ENCODE data around the gene FAM118A.

FAM118A gene

DNA sequence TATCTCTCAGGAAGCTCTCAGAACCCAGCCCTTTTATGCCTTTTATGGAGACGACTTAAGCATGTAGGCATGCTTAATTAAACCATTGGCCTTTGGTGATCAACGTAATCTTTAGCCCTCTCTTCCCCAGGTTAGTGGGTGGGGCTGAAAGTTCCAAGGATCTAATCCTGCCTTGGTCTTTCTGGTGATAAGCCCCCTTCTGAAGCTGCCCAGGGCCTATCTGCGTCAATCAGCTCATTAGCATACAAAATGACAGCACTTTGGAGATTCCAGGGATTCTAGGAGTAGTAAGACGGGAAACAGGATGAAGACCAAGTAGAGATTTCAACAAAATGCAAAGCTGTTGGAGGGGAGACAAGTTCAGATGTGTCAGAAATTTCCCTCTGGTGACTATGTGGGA is 3.1 kb downstream of the FAM118A start:
- no peaks in the 10 kb centered on the region for H3K36me3 ChIP-seq (ENCODE audit: control insufficient read depth, low read depth, low read length)
- H3K27ac ChIP-seq (ENCODE audit: low read length): no peak overlapping the region
- no peak overlapping the region for H3K9ac ChIP-seq (ENCODE audit: low read length)
- H3K27me3 ChIP-seq (ENCODE audit: control insufficient read depth, insufficient read depth, low read length): peaks cover 11% of the 10 kb centered on the region
- H3K4me1 ChIP-seq (ENCODE audit: control insufficient read depth, low read depth, low read length): peaks cover 14% of the 10 kb centered on the region
- H3K9me3 ChIP-seq (ENCODE audit: control insufficient read depth, low read depth, low read length): no peaks in the 10 kb centered on the region
- H3K4me3 ChIP-seq (ENCODE audit: low read length): no peak overlapping the region

DNA sequence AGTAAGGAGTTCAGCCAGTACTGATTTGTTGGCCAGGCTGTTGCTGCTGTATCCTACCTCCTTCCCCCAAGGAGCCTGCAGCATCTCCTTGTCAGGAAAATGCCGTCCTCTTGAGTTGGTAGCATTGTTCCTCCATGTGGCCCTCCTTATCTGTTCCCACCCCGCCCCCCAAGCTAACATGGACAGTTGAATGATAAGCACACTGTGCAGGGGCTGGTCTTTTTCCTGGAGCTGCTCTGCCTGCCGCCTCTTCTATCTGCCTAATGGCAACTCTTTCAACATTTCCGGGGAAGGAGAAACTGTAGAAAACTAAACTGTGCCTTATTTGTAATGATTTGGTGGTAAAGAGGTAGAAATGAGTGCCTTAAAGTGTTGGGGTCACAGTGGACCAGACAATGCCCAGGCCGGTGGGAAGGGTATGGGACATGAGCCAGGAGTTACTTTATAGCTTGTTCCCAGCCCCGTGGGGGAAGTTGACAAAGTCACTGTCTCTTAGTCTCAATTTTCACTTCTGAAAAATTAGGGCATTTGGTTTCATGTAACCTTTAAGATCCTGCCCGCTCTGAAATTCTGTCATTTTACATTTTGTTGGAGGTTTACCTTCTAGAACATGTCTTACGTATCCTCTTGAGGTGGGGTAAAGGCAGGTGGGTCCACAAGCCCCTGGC is 4.5 kb downstream of the FAM118A start:
- Histone ChIP-seq H3K9me3 (ENCODE audit: control insufficient read depth, low read depth, low read length) (no peaks in the 10 kb centered on the region), H3K36me3 (ENCODE audit: control insufficient read depth, low read depth, low read length) (no peaks in the 10 kb centered on the region), H3K4me3 (ENCODE audit: low read length) (no peak overlapping the region), H3K9ac (ENCODE audit: low read length) (no peak overlapping the region), H3K27ac (ENCODE audit: low read length) (no peak overlapping the region), H3K4me1 (ENCODE audit: control insufficient read depth, low read depth, low read length) (peaks cover 9% of the 10 kb centered on the region), H3K27me3 (ENCODE audit: control insufficient read depth, insufficient read depth, low read length) (peaks cover 11% of the 10 kb centered on the region)

DNA sequence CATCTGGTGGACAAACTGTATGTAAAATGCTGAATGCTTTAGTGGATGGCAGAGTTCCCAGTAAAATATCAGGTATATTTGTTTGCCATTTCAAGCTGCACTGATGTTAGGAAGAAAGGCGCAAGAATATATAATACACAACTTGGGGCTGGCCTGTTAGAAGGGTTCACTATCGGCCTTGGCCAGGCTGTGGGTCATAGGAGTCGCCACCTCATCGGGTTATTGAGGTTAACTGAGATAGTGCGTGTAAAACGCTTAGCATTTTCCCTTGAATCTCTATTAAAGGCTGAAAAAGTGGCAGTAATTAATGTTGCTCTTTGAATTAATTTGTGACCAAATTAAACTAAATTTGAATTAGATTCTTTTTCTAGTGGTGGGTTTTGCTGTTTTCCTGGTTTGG is 5.1 kb downstream of the FAM118A start:
- H3K27ac ChIP-seq (ENCODE audit: low read length): no peak overlapping the region
- peaks cover 11% of the 10 kb centered on the region for H3K27me3 ChIP-seq (ENCODE audit: control insufficient read depth, insufficient read depth, low read length)
- H3K4me1 ChIP-seq (ENCODE audit: control insufficient read depth, low read depth, low read length): peaks cover 8% of the 10 kb centered on the region
- no peak overlapping the region for H3K4me3 ChIP-seq (ENCODE audit: low read length)
- no peak overlapping the region for H3K9ac ChIP-seq (ENCODE audit: low read length)
- no peaks in the 10 kb centered on the region for H3K9me3 ChIP-seq (ENCODE audit: control insufficient read depth, low read depth, low read length)
- no peaks in the 10 kb centered on the region for H3K36me3 ChIP-seq (ENCODE audit: control insufficient read depth, low read depth, low read length)

DNA sequence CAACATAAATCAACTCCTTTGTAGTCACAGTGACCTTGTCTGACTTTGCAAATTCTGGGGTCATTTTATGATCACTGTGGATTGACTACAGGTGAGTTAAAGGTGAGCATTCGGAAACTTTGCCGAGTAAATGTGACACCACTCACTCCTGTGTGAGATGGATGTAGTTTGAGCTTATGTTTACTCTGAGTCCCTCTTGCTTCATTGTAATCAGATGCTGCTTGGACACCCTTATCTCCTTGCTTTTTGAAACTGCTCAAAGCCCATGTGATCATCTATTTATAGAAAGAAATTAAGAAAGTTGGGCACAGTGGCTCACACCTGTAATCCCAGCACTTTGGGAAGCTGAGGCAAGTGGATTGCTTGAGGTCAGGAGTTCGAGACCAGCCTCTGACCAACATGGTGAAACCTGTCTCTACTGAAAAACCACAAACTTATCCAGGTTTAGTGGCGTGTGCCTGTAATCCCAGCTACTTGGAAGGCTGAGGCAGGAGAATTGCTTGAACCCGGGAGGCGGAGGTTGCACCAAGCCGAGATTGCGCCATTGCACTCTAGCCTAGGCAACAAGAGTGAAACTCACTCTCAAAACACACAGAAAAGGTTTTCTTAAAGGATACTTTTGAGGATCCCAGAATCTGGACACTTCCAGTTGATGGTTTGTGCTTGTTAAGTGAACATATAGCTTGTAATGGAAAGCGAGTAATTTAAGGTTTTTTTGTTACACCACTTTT is 7.2 kb downstream of the FAM118A start:
- no peak overlapping the region for H3K4me3 ChIP-seq (ENCODE audit: low read length)
- no peak overlapping the region for H3K9ac ChIP-seq (ENCODE audit: low read length)
- H3K27me3 ChIP-seq (ENCODE audit: control insufficient read depth, insufficient read depth, low read length): no peaks in the 10 kb centered on the region
- H3K36me3 ChIP-seq (ENCODE audit: control insufficient read depth, low read depth, low read length): no peaks in the 10 kb centered on the region
- no peak overlapping the region for H3K27ac ChIP-seq (ENCODE audit: low read length)
- H3K9me3 ChIP-seq (ENCODE audit: control insufficient read depth, low read depth, low read length): no peaks in the 10 kb centered on the region
- peaks cover 3% of the 10 kb centered on the region for H3K4me1 ChIP-seq (ENCODE audit: control insufficient read depth, low read depth, low read length)

GRCh38 chr22:45317551-45318167 is 7.9 kb downstream of the FAM118A start:
- Histone ChIP-seq H3K9ac (ENCODE audit: low read length) (no peak overlapping the region), H3K27me3 (ENCODE audit: control insufficient read depth, insufficient read depth, low read length) (no peaks in the 10 kb centered on the region), H3K36me3 (ENCODE audit: control insufficient read depth, low read depth, low read length) (peaks cover 4% of the 10 kb centered on the region), H3K9me3 (ENCODE audit: control insufficient read depth, low read depth, low read length) (no peaks in the 10 kb centered on the region), H3K4me3 (ENCODE audit: low read length) (no peak overlapping the region), H3K27ac (ENCODE audit: low read length) (no peak overlapping the region), H3K4me1 (ENCODE audit: control insufficient read depth, low read depth, low read length) (peaks cover 3% of the 10 kb centered on the region)

DNA sequence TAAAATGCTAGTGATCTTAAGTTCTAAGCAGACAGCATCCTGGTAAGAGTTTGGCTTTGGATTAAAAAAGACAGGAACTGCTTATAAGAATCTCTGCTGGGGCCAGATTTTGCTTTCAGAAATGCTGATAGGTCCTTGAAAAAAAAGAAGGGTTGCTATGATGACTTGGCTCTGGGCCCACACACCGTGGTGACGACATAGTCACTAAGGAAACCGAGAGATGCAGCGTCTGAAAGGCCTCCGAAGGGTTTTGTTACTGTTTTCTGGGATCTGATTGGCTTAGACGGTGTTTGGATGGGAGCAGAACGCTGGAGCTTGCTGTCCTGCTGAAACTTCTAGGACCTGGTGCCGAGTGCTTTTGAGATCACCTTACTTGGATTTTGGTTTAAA is 8.4 kb downstream of the FAM118A start:
- H3K27me3 ChIP-seq (ENCODE audit: control insufficient read depth, insufficient read depth, low read length): no peaks in the 10 kb centered on the region
- peaks cover 9% of the 10 kb centered on the region for H3K36me3 ChIP-seq (ENCODE audit: control insufficient read depth, low read depth, low read length)
- no peak overlapping the region for H3K9ac ChIP-seq (ENCODE audit: low read length)
- H3K4me3 ChIP-seq (ENCODE audit: low read length): no peak overlapping the region
- no peak overlapping the region for H3K27ac ChIP-seq (ENCODE audit: low read length)
- no peaks in the 10 kb centered on the region for H3K9me3 ChIP-seq (ENCODE audit: control insufficient read depth, low read depth, low read length)
- H3K4me1 ChIP-seq (ENCODE audit: control insufficient read depth, low read depth, low read length): peaks cover 3% of the 10 kb centered on the region

DNA sequence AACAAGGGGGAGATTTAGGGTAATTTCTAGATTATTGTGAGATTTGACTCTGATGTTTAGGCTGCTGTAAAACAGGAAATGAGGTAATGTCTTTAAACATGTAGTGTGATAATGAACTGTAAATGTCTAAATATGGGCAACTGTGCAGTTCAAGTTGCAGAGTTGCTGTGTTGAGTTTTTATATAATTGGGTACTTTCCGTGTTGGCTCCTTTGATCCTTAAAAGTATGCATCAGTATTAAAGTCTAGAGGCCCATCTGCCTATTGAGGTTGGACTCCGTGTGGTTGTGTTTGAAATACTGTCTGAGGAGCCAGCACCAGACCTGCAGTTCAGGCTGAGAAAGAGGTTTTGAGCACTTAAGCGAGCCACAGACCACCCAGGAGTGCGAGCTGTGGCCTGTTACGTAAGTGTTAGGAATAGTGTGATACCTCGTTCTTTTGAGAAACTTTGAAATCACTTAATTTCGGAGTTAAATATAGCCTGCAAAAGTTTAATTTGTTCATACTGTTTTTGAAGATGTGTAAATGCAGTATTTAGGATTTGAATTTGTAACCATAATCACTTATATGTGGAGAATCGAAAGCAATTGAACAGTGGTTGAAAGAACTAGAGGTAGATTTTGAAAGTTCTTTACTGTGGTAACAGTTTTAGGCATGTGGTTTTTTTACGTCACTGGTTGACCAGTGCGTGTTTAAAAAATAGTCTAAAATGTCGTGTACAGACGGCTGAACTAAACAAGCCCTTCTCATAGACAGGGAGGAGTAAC is 9.0 kb downstream of the FAM118A start:
- H3K4me3 ChIP-seq (ENCODE audit: low read length): no peak overlapping the region

GRCh38 chr22:45319324-45319685 is 9.6 kb downstream of the FAM118A start:
- H3K36me3 ChIP-seq (ENCODE audit: control insufficient read depth, low read depth, low read length): peaks cover 20% of the 10 kb centered on the region
- no peak overlapping the region for H3K9ac ChIP-seq (ENCODE audit: low read length)
- H3K27me3 ChIP-seq (ENCODE audit: control insufficient read depth, insufficient read depth, low read length): no peaks in the 10 kb centered on the region
- no peak overlapping the region for H3K27ac ChIP-seq (ENCODE audit: low read length)
- H3K4me1 ChIP-seq (ENCODE audit: control insufficient read depth, low read depth, low read length): peaks cover 3% of the 10 kb centered on the region
- no peak overlapping the region for H3K4me3 ChIP-seq (ENCODE audit: low read length)
- no peaks in the 10 kb centered on the region for H3K9me3 ChIP-seq (ENCODE audit: control insufficient read depth, low read depth, low read length)

More for the DNA sequence above, 9.0 kb downstream of the FAM118A start:
- Histone ChIP-seq H3K27me3 (ENCODE audit: control insufficient read depth, insufficient read depth, low read length) (no peaks in the 10 kb centered on the region), H3K9ac (ENCODE audit: low read length) (no peak overlapping the region), H3K27ac (ENCODE audit: low read length) (no peak overlapping the region), H3K36me3 (ENCODE audit: control insufficient read depth, low read depth, low read length) (peaks cover 15% of the 10 kb centered on the region), H3K4me1 (ENCODE audit: control insufficient read depth, low read depth, low read length) (peaks cover 3% of the 10 kb centered on the region), H3K9me3 (ENCODE audit: control insufficient read depth, low read depth, low read length) (no peaks in the 10 kb centered on the region)

DNA sequence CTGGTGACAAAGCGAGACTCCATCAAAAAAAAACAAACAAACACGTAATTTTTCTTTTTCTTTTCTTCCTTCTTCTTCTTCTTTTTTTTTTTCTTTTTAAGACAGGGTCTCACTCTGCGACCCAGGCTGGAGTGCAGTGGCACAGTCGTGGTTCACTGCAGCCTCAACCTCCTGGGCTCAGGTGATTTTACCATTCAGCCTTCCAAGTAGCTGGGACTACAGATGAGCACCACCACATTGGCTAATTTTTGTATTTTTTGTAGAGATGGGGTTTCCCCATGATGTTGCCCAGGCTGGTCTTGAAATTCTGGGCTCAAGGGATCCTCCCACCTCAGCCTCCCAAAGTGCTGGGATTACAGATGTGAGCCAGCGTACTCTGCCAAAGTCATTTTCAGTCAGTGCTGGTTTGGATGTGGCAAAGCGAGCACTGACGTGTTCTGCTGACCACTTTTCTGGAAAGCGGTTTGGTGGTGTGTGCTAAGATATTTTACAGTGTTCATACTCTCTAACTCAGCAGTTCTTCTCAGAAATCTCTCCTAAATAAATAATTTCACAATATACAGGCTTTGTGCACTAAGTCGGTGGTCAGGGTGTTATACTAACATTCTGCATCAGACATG is 10.7 kb downstream of the FAM118A start:
- Histone ChIP-seq H3K9me3 (ENCODE audit: control insufficient read depth, low read depth, low read length) (no peaks in the 10 kb centered on the region), H3K27ac (ENCODE audit: low read length) (no peak overlapping the region), H3K9ac (ENCODE audit: low read length) (no peak overlapping the region), H3K4me3 (ENCODE audit: low read length) (no peak overlapping the region), H3K4me1 (ENCODE audit: control insufficient read depth, low read depth, low read length) (peaks cover 3% of the 10 kb centered on the region), H3K27me3 (ENCODE audit: control insufficient read depth, insufficient read depth, low read length) (no peaks in the 10 kb centered on the region), H3K36me3 (ENCODE audit: control insufficient read depth, low read depth, low read length) (peaks cover 20% of the 10 kb centered on the region)

- peaks cover 20% of the 10 kb centered on the region for H3K36me3 ChIP-seq (ENCODE audit: control insufficient read depth, low read depth, low read length)
- peaks cover 3% of the 10 kb centered on the region for H3K4me1 ChIP-seq (ENCODE audit: control insufficient read depth, low read depth, low read length)
- H3K9me3 ChIP-seq (ENCODE audit: control insufficient read depth, low read depth, low read length): no peaks in the 10 kb centered on the region
- no peak overlapping the region for H3K4me3 ChIP-seq (ENCODE audit: low read length)
- H3K27ac ChIP-seq (ENCODE audit: low read length): no peak overlapping the region
- H3K27me3 ChIP-seq (ENCODE audit: control insufficient read depth, insufficient read depth, low read length): no peaks in the 10 kb centered on the region
- no peak overlapping the region for H3K9ac ChIP-seq (ENCODE audit: low read length)
Measured at GRCh38 chr22:45321827-45322226, 12.1 kb downstream of the FAM118A start.

- H3K27ac ChIP-seq (ENCODE audit: low read length): no peak overlapping the region
- no peak overlapping the region for H3K4me3 ChIP-seq (ENCODE audit: low read length)
- H3K9me3 ChIP-seq (ENCODE audit: control insufficient read depth, low read depth, low read length): no peaks in the 10 kb centered on the region
- no peak overlapping the region for H3K9ac ChIP-seq (ENCODE audit: low read length)
- peaks cover 1% of the 10 kb centered on the region for H3K4me1 ChIP-seq (ENCODE audit: control insufficient read depth, low read depth, low read length)
- no peaks in the 10 kb centered on the region for H3K27me3 ChIP-seq (ENCODE audit: control insufficient read depth, insufficient read depth, low read length)
- peaks cover 23% of the 10 kb centered on the region for H3K36me3 ChIP-seq (ENCODE audit: control insufficient read depth, low read depth, low read length)
Measured at GRCh38 chr22:45322873-45323525, 13.3 kb downstream of the FAM118A start.

Data from iPS-18a (cell line).